A673 (cell line): Measurements from ENCODE around the gene OPRL1. TPM values are rescaled to one million over a fixed set of nuclear protein-coding genes. Genes with fewer than 3 reads are reported as not detected.

ENCODE experiments used
- BruUV-seq: library from RNA; stranded (reverse); fragments of 400-500 nt; replicated peaks from 2 replicates; lab custom pipeline; 2021; lab: Mats Ljungman, UMichigan
- CTCF ChIA-PET: fragments of 300-600 bp; sonication (Branson Sonifier 250); formaldehyde crosslinking; loops from one replicate; lab custom pipeline; 2022; ENCODE audit warnings: antibody characterized with exemption; lab: Charles Lee
- POLR2A ChIA-PET: fragments of 300-600 bp; sonication (Branson Sonifier 250); formaldehyde crosslinking; loops from one replicate; lab custom pipeline; 2022; ENCODE audit warnings: antibody characterized with exemption; ENCODE audit not compliant: low non-redundant PET; lab: Charles Lee
- DNase-seq: peaks from one replicate; pipeline ENCODE4 v3.0.0-alpha.2; 2015; ENCODE audit warnings: low spot score
- H3K27ac ChIP-seq: fragments of 200-600 bp; sonication (generic); 2 replicates; pipeline ENCODE4 v1.5.1; 2016; ENCODE audit warnings: mixed run types, low read depth, mild to moderate bottlenecking, mixed read lengths, antibody characterized with exemption, low read length; ENCODE audit not compliant: poor library complexity, severe bottlenecking
- H3K27me3 ChIP-seq: fragments of 200-600 bp; sonication (generic); replicated peaks from 2 replicates; pipeline ENCODE4 v1.6.1; 2017; ENCODE audit warnings: mixed run types, low read depth, mild to moderate bottlenecking, mixed read lengths, antibody characterized with exemption, low read length; ENCODE audit not compliant: insufficient read depth, poor library complexity
- H3K36me3 ChIP-seq: fragments of 200-600 bp; sonication (generic); 2 replicates; pipeline ENCODE4 v1.6.1; 2016; ENCODE audit warnings: mixed run types, mild to moderate bottlenecking, mixed read lengths, antibody characterized with exemption, low read length; ENCODE audit not compliant: insufficient read depth, poor library complexity, severe bottlenecking
- H3K4me1 ChIP-seq: fragments of 200-600 bp; sonication (generic); 2 replicates; pipeline ENCODE4 v1.6.1; 2017; ENCODE audit warnings: mixed run types, mild to moderate bottlenecking, mixed read lengths, antibody characterized with exemption, low read length; ENCODE audit not compliant: insufficient read depth, poor library complexity, severe bottlenecking
- H3K4me3 ChIP-seq: fragments of 200-600 bp; sonication (generic); 2 replicates; pipeline ENCODE4 v1.5.1; 2016; ENCODE audit warnings: low read depth, mixed run types, mild to moderate bottlenecking, mixed read lengths, low read length; ENCODE audit not compliant: poor library complexity, severe bottlenecking
- H3K9me3 ChIP-seq: fragments of 200-600 bp; sonication (generic); 2 replicates; pipeline ENCODE4 v1.6.1; 2016; ENCODE audit warnings: mixed run types, low read depth, mild to moderate bottlenecking, mixed read lengths, antibody characterized with exemption, low read length; ENCODE audit not compliant: poor library complexity, severe bottlenecking
- CTCF ChIP-seq: fragments of 300-800, 200-600 bp; sonication (generic); conservative IDR thresholded peaks from 2 replicates; pipeline ENCODE4 v1.5.1; 2017; ENCODE audit warnings: low read depth, mild to moderate bottlenecking, antibody characterized with exemption, low read length, moderate library complexity, mixed read lengths
- EZH2 ChIP-seq: fragments of 200-600 bp; sonication (generic); IDR thresholded peaks from 2 replicates; pipeline ENCODE4 v1.6.1; 2017; ENCODE audit warnings: borderline replicate concordance, low read depth, mild to moderate bottlenecking, mixed read lengths, antibody characterized with exemption, low read length; ENCODE audit not compliant: poor library complexity, severe bottlenecking
- intact Hi-C: fragments of 100-400 bp; cut with micrococcal nuclease; formaldehyde crosslinking; loops from one replicate; pipeline ENCODE4 v1.10.0; 2022; ENCODE audit not compliant: unreplicated experiment
- total RNA-seq: library from RNA; stranded (reverse); gene quantifications from 2 replicates; pipeline ENCODE4 v1.2.3, GENCODE V29; 2021

OPRL1 gene
- total RNA-seq, 1 experiment from 2014 or later, result 0.32 TPM

- H3K27me3 ChIP-seq, result no peaks in the 10 kb centered on the region
- TF ChIP-seq EZH2 (no peak), CTCF (no peak)
- ChIA-PET POLR2A (no interaction called here), CTCF (interaction anchor here (0.7 kb wide), 1 partner anchor 516 kb away, joined by 6 read pairs; no protein-coding TSS in a partner anchor)
- no peak overlapping the region for H3K4me3 ChIP-seq
- no peak overlapping the region for H3K27ac ChIP-seq
- H3K9me3 ChIP-seq, result no peaks in the 10 kb centered on the region
- DNase-seq, result no peak
- no TSS peak for BruUV-seq
- no peaks in the 10 kb centered on the region for H3K4me1 ChIP-seq
- intact Hi-C loops, result no loop called here
- H3K36me3 ChIP-seq, result peaks cover 6% of the 10 kb centered on the region
Observed at GRCh38 chr20:64070244-64070993, 9.5 kb upstream of the OPRL1 start.

GRCh38 chr20:64071341-64072332, 8.2 kb upstream of the OPRL1 start:
- H3K36me3 ChIP-seq, result peaks cover 6% of the 10 kb centered on the region
- no peak for DNase-seq
- H3K27ac ChIP-seq, result no peak overlapping the region
- ChIA-PET CTCF (interaction anchor here (0.7 kb wide), 1 partner anchor 517 kb away, joined by 6 read pairs; no protein-coding TSS in a partner anchor), POLR2A (no interaction called here)
- intact Hi-C loops, result no loop called here
- TF ChIP-seq CTCF (no peak), EZH2 (no peak)
- no peaks in the 10 kb centered on the region for H3K27me3 ChIP-seq
- H3K4me3 ChIP-seq, result no peak overlapping the region
- no TSS peak for BruUV-seq
- H3K9me3 ChIP-seq, result no peaks in the 10 kb centered on the region
- no peaks in the 10 kb centered on the region for H3K4me1 ChIP-seq

- Histone ChIP-seq H3K4me3 (no peak overlapping the region), H3K4me1 (no peaks in the 10 kb centered on the region), H3K27me3 (no peaks in the 10 kb centered on the region), H3K27ac (no peak overlapping the region), H3K9me3 (no peaks in the 10 kb centered on the region), H3K36me3 (peaks cover 6% of the 10 kb centered on the region)
- intact Hi-C loops, result no loop called here
- BruUV-seq, result no TSS peak
- TF ChIP-seq EZH2 (no peak), CTCF (no peak)
- POLR2A ChIA-PET, result no interaction called here
- DNase-seq, result no peak
- CTCF ChIA-PET, result no interaction called here
Observed at GRCh38 chr20:64072498-64073063, 7.3 kb upstream of the OPRL1 start.
